HL-60 (cell line): ENCODE data around the gene CCDC30.
A peak's percentile ranks its signal among the peaks of the same experiment; 100 is the strongest.
"Not testable (repeated sequence)": the region's sequence is repeated elsewhere in the genome, so short reads cannot be mapped to it uniquely, and the experiment has no call there.

Experiments used
- DNase-seq, 2 experiments: peaks; one replicate each; pipeline ENCODE4 v3.0.0-alpha.2; 2010 to 2020; ENCODE audit warnings: low read depth in 1 of 2, low spot score in 1 of 2
- H3K27ac ChIP-seq: fragments of 250-450 bp; sonication (Bioruptor Pico); replicated peaks from 2 replicates; pipeline ENCODE4 v1.5.1; 2020; ENCODE audit warnings: mild to moderate bottlenecking, moderate library complexity
- H3K27me3 ChIP-seq: fragments of 250-450 bp; sonication (Bioruptor Pico); 2 replicates; pipeline ENCODE4 v1.5.1; 2021; ENCODE audit warnings: mild to moderate bottlenecking, moderate library complexity; ENCODE audit not compliant: insufficient read depth, poor library complexity, severe bottlenecking
- H3K4me3 ChIP-seq: replicated peaks from 2 replicates; pipeline ENCODE4 v1.5.1; 2011; ENCODE audit warnings: mild to moderate bottlenecking, control low read depth, low read length; ENCODE audit not compliant: insufficient read depth
- CTCF ChIP-seq: IDR thresholded peaks from one replicate; pipeline ENCODE4 v1.5.1; 2011; ENCODE audit warnings: low read length, control low read depth, inconsistent platforms; ENCODE audit not compliant: insufficient read depth
- GABPA ChIP-seq: IDR thresholded peaks from 2 replicates; pipeline ENCODE4 v1.6.1; 2012; ENCODE audit warnings: low read depth
- POLR2AphosphoS5 ChIP-seq: IDR thresholded peaks from 2 replicates; pipeline ENCODE4 v1.6.1; 2012; ENCODE audit warnings: low read depth
- REST ChIP-seq: IDR thresholded peaks from 2 replicates; pipeline ENCODE4 v1.6.1; 2012; ENCODE audit warnings: low read depth; ENCODE audit not compliant: insufficient replicate concordance
- SPI1 ChIP-seq: IDR thresholded peaks from 2 replicates; pipeline ENCODE4 v1.6.1; 2012; ENCODE audit warnings: low read depth, mild to moderate bottlenecking, borderline replicate concordance

Gene CCDC30

GRCh38 chr1:42490237-42490636, 27.2 kb downstream of the CCDC30 start:
- no peak overlapping the region for H3K4me3 ChIP-seq
- H3K27ac ChIP-seq: no peak overlapping the region
- TF ChIP-seq POLR2AphosphoS5: no peak
- no peak for TF ChIP-seq SPI1
- TF ChIP-seq REST: no peak
- no peak for TF ChIP-seq GABPA
- no peak for TF ChIP-seq CTCF
- DNase-seq: no peak
- H3K27me3 ChIP-seq: no peaks in the 10 kb centered on the region

- not testable (repeated sequence) for H3K27ac ChIP-seq, H3K27me3 ChIP-seq, H3K4me3 ChIP-seq, DNase-seq
These were observed 38.9 kb downstream of the CCDC30 start for GRCh38 chr1:42502031-42502430.

DNA sequence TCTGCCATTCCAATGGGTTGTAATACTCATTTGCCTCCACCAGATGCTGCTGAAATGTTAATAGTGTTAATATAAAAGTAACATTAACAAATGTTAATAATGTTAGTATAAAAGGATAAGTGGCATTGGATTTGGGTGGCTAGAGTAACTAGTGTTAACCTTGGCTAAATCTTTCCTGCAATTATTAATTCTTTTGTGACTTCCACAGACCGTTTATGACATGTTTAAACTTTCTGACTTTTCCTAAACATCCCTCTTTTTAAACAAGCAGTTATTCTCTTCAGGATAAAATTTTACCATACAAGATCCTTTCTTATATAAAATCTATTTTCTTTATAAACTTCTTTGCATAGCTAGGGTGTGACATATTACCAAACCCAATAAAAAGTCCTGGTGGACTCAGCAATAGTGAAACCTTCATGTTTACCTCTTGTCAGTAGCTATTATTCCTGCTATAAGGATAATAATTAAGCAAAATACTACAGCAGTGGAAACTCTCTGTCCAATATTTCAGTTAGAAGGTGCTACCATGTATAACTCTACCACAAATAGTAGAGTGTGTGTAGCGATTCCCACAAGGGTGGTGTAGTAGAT, 41.5 kb downstream of the CCDC30 start:
- no peaks in the 10 kb centered on the region for H3K27me3 ChIP-seq
- DNase-seq: no peak
- TF ChIP-seq GABPA: no peak
- no peak overlapping the region for H3K4me3 ChIP-seq
- no peak overlapping the region for H3K27ac ChIP-seq

- TF ChIP-seq SPI1 (no peak), REST (no peak), CTCF (no peak), GABPA (no peak), POLR2AphosphoS5 (no peak)
- no peak for DNase-seq
- Histone ChIP-seq H3K4me3 (no peak overlapping the region), H3K27ac (no peak overlapping the region), H3K27me3 (no peaks in the 10 kb centered on the region)
These were observed 43.5 kb downstream of the CCDC30 start for GRCh38 chr1:42506576-42506975.

DNA sequence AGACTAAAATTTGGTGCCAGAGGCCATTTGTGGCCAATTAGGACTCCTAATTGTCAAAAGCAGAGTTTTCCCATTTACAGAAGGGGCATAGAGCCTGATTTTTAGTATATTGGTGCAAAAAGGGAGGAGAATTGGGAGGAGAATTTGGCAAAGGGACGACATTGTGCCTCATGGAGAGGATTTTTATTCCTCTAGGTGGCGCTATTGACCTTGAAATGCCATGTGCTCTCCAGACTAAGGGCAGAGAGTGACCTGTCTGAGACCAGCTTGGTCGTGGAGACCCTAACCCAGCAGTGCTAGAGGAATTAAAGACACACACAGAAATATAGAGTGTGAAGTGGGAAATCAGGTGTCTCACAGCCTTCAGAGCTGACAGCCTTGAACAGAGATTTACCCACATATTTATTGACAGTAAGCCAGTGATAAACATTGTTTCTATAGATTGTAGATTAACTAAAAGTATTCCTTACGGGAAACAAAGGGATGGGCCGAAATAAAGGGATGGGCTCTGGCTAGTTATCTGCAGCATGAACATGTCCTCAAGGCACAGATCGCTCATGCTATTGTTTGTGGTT, 48.6 kb downstream of the CCDC30 start:
- not testable (repeated sequence) for H3K27ac ChIP-seq, H3K4me3 ChIP-seq, H3K27me3 ChIP-seq
- DNase-seq: peak; percentile 31 to 49
